H54 (cell line): ENCODE results near the gene RB1.

Experiments
- DNase-seq: peaks from one replicate; pipeline ENCODE4 v3.0.0; 2011; ENCODE audit warnings: low spot score, mixed read lengths; ENCODE audit not compliant: insufficient read length
- FAIRE-seq: peaks from 3 replicates; lab custom pipeline; 2011; peaks lifted over from hg19 to GRCh38; lab: Jason Lieb, UNC
- POLR2A ChIP-seq: IDR thresholded peaks from 2 replicates; pipeline ENCODE4 v1.6.1; 2011; ENCODE audit warnings: low read depth, mild to moderate bottlenecking, low read length

Gene RB1

GRCh38 chr13:48303359-48304142, at the start of gene RB1:
TSS of gene RB1 (plus strand) at chr13:48303751. CDS start at chr13:48303913, 162 bp downstream.
- peak; percentile 23; the same call in 1 of the 2 replicates for TF ChIP-seq POLR2A
- no peak for FAIRE-seq
- DNase-seq = peak; percentile 68

GRCh38 chr13:48253849-48254248, 49.7 kb upstream of the RB1 start:
- FAIRE-seq (no peak), DNase-seq (no peak)
- TF ChIP-seq POLR2A = no peak

DNA sequence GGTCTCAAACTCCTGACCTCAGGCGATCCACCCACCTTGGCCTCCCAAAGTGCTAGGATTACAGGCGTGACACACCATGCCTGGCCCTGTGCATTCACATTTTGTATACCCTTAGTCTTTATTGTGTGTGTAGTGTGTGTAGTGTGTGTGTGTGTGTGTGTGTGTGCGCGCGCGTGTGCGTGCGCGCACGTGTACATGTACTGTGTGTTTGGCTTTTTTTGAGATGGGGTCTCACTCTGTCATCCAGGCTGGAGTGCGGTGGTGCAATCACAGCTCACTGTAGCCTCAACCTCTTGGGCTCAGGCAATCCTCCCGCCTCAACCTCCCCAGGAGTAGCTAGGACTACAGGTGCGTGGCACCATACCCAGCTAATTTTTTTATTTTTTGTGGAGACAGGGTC, 48.5 kb upstream of the RB1 start:
- FAIRE-seq (no peak), DNase-seq (no peak)
- no peak for TF ChIP-seq POLR2A

- DNase-seq = no peak
- no peak for TF ChIP-seq POLR2A
- no peak for FAIRE-seq
Measured at GRCh38 chr13:48255954-48256353, 47.6 kb upstream of the RB1 start.

DNA sequence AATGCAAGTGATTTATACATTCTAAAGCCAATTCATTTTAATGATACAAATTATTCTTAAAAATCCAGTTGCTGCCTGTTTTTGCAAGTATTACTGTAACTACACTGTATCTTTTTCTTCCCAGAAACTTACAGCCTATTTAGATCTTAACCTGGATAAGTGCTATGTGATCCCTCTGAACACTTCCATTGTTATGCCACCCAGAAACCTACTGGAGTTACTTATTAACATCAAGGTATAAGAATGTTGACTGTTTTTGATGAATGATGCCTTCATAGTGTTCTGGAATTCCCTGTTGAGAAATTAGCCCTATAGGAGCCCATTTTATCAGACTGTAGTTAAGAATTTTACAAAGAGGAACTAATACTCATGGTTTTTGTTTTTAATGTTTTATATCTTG, 45.5 kb upstream of the RB1 start:
- DNase-seq (no peak), FAIRE-seq (no peak)

DNA sequence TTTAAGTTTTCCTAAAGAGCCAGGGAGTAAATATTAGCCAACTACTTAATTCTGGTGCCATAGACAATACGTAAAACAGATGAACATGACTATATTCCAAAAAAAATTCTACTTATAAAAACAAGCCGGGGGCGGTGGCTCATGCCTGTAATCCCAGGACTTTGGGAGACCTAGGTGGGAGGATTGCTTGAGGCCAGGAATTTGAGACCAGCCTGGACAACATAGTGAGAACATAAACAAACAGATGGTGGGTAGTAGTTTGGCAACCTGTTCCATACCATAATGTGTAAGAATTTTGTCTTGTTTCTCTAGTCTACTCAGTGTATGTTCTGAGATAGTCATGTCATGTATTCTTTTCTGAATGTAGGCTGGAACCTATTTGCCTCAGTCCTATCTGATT, 45.1 kb upstream of the RB1 start:
- FAIRE-seq (no peak), DNase-seq (no peak)
- TF ChIP-seq POLR2A = no peak

More for the DNA sequence above, 45.5 kb upstream of the RB1 start:
- no peak for TF ChIP-seq POLR2A

GRCh38 chr13:48260970-48261369, 42.6 kb upstream of the RB1 start:
- DNase-seq = no peak
- no peak for FAIRE-seq
- TF ChIP-seq POLR2A = no peak

DNA sequence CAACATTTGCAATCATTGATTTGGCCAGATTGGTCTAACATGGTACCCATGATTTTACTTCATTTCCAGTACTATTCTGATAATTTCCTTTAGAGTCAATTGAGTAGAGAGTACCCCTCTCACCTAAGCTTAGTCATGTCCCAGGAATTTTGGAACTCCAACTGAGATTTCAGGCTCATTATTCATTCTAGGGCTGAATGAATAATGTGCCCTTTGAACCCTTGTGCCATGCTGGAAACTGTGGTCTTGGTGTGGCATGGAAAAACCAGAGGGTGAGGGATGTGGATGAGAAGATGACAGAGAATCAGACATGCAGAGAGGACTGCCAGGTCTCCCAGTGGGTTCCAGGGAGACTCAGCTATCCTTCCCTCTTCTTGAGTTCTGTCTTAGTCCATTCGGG, 40.4 kb upstream of the RB1 start:
- no peak for TF ChIP-seq POLR2A
- DNase-seq (no peak), FAIRE-seq (no peak)

- DNase-seq (no peak), FAIRE-seq (no peak)
- TF ChIP-seq POLR2A = no peak
Measured at GRCh38 chr13:48264058-48264457, 39.5 kb upstream of the RB1 start.

- FAIRE-seq = no peak
- TF ChIP-seq POLR2A = no peak
Measured at GRCh38 chr13:48265217-48265815, 38.2 kb upstream of the RB1 start.

GRCh38 chr13:48266150-48266549, 37.4 kb upstream of the RB1 start:
- FAIRE-seq = no peak

More at GRCh38 chr13:48265217-48265815, 38.2 kb upstream of the RB1 start:
- DNase-seq = no peak

DNA sequence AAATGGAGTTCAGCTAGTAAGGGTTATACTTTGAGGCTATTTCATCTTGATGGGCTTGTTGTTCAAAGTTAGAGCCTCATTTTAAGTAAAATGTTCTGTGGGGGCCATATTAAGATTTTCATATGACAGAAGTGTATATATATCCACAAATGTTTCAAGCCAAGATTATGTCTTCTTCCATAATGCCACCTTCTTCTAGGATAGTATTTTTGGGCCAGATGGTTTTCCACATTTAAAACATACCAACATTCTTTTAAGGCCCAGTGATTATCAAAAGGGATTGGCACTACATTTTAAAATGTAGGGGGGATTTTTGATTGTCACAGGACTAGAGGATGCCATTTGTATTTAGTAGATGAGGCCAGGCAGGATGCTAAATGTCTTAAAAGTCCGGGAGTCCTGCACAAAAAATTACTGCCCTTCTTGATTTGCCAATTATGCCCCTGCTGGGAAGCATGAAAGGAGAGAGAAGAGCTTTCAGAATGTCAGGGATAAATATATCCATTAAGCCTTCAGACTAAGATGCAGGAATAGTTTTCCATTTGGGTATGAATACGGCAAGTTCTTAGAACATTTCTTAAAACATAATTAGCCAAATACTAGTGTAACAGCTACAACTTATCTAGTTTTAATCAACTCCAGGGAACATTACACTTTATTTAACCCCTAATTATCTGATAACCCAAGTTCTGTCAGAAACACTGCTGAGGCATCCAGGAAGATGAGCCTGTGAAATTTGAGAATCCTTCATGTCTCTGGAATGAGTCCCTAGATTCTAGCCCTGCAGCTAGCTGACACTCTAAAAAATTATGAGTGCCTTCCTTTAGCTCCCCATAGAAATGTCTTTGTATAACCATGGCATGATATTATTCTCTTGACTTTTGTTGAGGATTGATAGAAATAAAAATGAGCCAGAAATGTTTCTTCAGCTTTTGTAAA, 36.6 kb upstream of the RB1 start:
- no peak for FAIRE-seq

More at GRCh38 chr13:48266150-48266549, 37.4 kb upstream of the RB1 start:
- no peak for DNase-seq
- no peak for TF ChIP-seq POLR2A

DNA sequence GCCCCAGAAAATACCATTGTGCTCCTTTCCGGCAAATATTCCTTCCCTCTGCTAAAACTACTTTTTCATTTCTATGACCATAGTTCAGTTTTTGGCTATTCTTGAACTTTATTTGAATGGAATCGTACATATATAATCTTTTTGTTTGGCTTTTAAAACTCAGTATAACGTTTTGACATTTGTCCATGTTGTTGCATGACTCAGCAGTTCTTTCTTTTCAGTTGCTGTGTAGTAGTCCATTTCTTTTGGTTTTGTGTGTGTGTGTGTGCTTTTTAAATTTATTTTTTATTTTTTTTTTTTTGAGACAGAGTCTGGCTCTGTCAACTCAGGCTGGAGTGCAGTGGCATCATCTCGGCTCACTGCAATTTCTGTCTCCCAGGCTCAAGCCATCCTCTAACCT, 35.5 kb upstream of the RB1 start:
- FAIRE-seq (no peak), DNase-seq (no peak)
- TF ChIP-seq POLR2A = no peak

More for the DNA sequence above, 36.6 kb upstream of the RB1 start:
- TF ChIP-seq POLR2A = no peak
- DNase-seq = no peak

- DNase-seq (no peak), FAIRE-seq (no peak)
- no peak for TF ChIP-seq POLR2A
Measured at GRCh38 chr13:48273346-48273745, 30.2 kb upstream of the RB1 start.
